Activated CD8-positive, alpha-beta memory T cell treated with anti-CD3 and anti-CD28 coated beads, Interleukin-2, amount 50 U/mL, for 24 hours (primary cell): Measurements from ENCODE around the gene ZRANB1.

Experiments used
- DNase-seq: peaks from one replicate; pipeline ENCODE4 v3.0.0-alpha.2; 2020; ENCODE audit errors: extremely low read depth

Gene ZRANB1

GRCh38 chr10:124921261-124921660 is 20.7 kb upstream of the ZRANB1 start:
- no peak for DNase-seq

GRCh38 chr10:124923684-124924083 is 18.2 kb upstream of the ZRANB1 start:
- DNase-seq, result no peak

GRCh38 chr10:124926548-124926947 is 15.4 kb upstream of the ZRANB1 start:
- DNase-seq, result no peak

GRCh38 chr10:124928087-124928486 is 13.8 kb upstream of the ZRANB1 start:
- DNase-seq, result no peak

GRCh38 chr10:124928545-124928944 is 13.4 kb upstream of the ZRANB1 start:
- DNase-seq, result no peak

- no peak for DNase-seq
These were observed 6.0 kb upstream of the ZRANB1 start for GRCh38 chr10:124935946-124936345.

- DNase-seq, result no peak
These were observed 5.1 kb upstream of the ZRANB1 start for GRCh38 chr10:124936813-124937212.

GRCh38 chr10:124939290-124939689 is 2.6 kb upstream of the ZRANB1 start:
- no peak for DNase-seq

GRCh38 chr10:124942317-124943169 is 620 bp downstream of the ZRANB1 start:
- DNase-seq, result no peak

GRCh38 chr10:124943301-124944092 is 1.6 kb downstream of the ZRANB1 start:
- no peak for DNase-seq

GRCh38 chr10:124944982-124945381 is 3.1 kb downstream of the ZRANB1 start:
- no peak for DNase-seq

GRCh38 chr10:124946945-124947344 is 5.0 kb downstream of the ZRANB1 start:
- no peak for DNase-seq

- no peak for DNase-seq
These were observed 7.6 kb downstream of the ZRANB1 start for GRCh38 chr10:124949543-124949942.

GRCh38 chr10:124952123-124952522 is 10.2 kb downstream of the ZRANB1 start:
- no peak for DNase-seq

GRCh38 chr10:124953421-124953820 is 11.5 kb downstream of the ZRANB1 start:
- no peak for DNase-seq

- no peak for DNase-seq
These were observed 13.3 kb downstream of the ZRANB1 start for GRCh38 chr10:124955243-124955642.

GRCh38 chr10:124955868-124956267 is 13.9 kb downstream of the ZRANB1 start:
- no peak for DNase-seq

- no peak for DNase-seq
These were observed 14.8 kb downstream of the ZRANB1 start for GRCh38 chr10:124956764-124957163.

- no peak for DNase-seq
These were observed 15.6 kb downstream of the ZRANB1 start for GRCh38 chr10:124957404-124957947.

- no peak for DNase-seq
These were observed 17.6 kb downstream of the ZRANB1 start for GRCh38 chr10:124959564-124959963.

- DNase-seq, result no peak
These were observed 19.3 kb downstream of the ZRANB1 start for GRCh38 chr10:124961248-124961570.

GRCh38 chr10:124962421-124962820 is 20.5 kb downstream of the ZRANB1 start:
- no peak for DNase-seq
